ENCODE measurements around the gene CGAS.
"Not testable (repeated sequence)": the region's sequence is repeated elsewhere in the genome, so short reads cannot be mapped to it uniquely, and the experiment has no call there.

The CGAS gene

GRCh38 chr6:73394577-73395354, 57.3 kb downstream of the CGAS start, which contains the start of gene DDX43:
Gene DDX43 (plus strand): TSS chr6:73394828. CDS start chr6:73394906, 78 bp downstream.
- DNase-seq: no peak

GRCh38 chr6:73393278-73393677, 58.8 kb downstream of the CGAS start:
- no peak for DNase-seq

DNA sequence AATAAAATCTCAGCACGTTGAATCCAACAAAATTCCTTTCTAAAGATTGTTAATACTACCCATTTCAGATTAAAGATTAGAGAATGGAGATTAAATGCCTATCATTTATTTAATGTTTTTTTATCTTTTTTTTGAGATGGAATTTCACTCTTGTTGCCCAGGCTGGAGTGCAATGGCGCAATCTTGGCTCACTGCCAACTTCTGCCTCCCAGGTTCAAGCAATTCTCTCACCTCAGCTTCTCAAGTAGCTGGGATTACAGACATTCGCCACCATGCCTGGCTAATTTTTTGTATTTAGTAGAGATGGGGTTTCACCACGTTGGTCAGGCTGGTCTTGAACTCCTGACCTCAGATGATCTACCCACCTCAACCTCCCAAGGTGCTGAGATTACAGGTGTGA, 59.9 kb downstream of the CGAS start:
- not testable (repeated sequence) for DNase-seq

DNA sequence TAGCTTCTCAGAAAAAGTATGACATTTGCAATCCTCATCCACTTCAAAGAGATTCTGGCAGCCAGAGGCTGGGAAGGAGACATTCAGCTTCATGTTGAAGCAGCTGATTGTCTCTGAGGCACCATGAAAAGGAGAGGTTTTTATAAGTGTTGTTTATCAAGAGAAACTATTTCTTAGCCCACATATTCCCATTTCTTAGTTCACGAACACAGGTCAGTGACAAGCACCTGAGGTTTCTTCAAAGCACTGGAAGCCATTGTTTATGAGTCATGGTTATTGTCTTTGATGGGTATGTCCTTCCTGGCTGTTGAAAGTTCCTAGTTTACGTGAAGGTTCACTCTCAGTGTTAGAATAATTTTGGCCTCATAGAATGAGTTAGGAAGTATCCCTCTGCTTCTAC, 60.4 kb downstream of the CGAS start:
- DNase-seq: no peak

GRCh38 chr6:73389854-73390253, 62.2 kb downstream of the CGAS start:
- no peak for DNase-seq

DNA sequence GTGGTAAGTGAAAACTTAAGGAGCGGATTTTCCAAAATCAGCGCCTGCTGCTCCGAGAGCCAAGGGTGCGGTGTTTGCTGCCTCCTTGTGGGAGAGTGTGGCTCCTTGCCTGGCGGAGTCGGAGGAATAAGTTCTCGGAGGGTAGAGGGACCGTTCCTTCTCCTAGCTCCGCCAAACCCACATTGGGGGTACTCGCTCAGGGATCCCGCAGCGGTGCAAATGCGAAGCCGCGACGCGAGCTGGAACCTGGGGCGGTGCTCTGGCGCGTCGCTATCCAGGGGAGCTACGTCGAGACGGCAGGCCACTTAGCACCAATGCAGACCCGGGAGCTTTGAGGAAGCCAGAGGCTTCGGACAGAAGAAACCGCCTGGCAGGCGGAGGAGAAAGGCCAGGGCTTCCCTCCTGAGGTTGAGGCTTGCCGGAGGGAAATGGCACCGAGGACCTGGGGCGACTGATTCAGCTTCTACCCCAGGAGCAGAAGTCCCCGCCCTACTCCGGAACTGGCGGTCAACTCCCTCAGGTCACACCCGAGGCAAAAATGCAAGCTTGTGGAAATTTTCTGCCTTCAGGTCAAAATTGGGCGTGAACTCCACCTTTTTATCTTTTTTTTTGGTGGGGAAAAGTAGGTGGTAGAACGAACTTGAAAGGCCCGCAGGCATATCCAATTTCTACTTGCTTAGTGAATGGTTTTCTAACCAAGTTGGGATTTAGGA, 63.1 kb downstream of the CGAS start:
- DNase-seq: peak; percentile 51

- no peak for DNase-seq
Observed at GRCh38 chr6:73388433-73388799, 63.7 kb downstream of the CGAS start.

DNA sequence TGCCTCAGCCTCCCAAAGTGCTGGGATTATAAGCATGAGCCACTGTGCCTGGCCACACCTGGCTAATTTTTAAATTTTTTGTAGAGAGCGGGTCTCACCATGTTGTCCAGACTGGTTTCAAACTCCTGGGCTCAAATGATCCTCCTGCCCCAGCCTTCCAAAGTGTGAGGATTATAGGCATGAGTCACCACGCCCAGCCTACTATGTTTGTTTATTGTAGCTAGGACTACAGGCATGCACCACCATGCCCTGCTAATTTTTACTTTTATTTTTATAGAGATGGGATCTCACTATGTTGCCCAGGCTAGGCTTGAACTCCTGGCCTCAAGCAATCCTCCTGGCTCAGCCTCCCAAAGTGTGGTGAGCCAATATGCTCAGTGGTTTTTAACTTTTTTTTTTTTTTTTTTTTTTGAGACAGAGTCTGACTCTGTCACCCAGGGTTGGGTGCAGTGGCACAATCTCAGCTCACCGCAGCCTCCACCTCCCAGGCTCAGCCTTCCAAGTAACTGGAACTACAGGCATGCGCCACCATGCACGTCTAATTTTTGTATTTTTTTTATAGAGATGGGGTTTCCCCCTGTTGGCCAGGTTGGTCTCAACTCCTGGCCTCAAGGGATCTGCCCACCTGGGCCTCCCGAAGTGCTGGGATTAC, 69.5 kb downstream of the CGAS start:
- no peak for DNase-seq

- not testable (repeated sequence) for DNase-seq
Observed at GRCh38 chr6:73381531-73381930, 70.6 kb downstream of the CGAS start.

DNA sequence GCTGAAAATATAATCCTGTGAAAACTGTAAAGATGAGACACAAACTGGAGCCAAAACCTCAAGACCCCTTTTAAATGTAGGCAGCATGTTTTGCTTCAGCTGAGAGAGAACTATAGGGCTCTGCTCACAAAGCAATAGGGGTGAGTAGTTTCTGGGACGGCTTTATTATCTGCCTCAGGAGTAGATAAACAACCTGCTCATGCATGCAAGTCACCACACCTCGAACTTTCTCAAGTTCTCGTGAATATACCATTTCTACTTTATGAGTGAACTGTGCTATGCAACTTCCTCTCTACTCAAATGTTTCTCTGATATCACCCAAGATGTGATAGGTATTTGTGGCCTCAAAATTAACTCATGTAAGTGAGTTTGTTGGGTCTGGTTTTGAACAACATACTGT, 74.9 kb downstream of the CGAS start:
- DNase-seq: no peak

- DNase-seq: no peak
Observed at GRCh38 chr6:73375216-73375615, 76.9 kb downstream of the CGAS start.
